Endodermal cell (in vitro differentiated cells): ENCODE data around the gene P2RY2. TPM values are rescaled to one million over a fixed set of nuclear protein-coding genes. Genes with fewer than 3 reads are reported as not detected.

ENCODE experiments used
- DNase-seq: peaks from one replicate; pipeline ENCODE4 v3.0.0-alpha.2; 2017
- H3K27ac ChIP-seq: 2 replicates; pipeline ENCODE4 v1.5.1; 2013; ENCODE audit warnings: mild to moderate bottlenecking, low read depth, low read length, moderate library complexity
- H3K27me3 ChIP-seq: 2 replicates; pipeline ENCODE4 v1.6.1; 2013; ENCODE audit warnings: mild to moderate bottlenecking, low read length, moderate library complexity; ENCODE audit not compliant: insufficient read depth, control insufficient read depth, poor library complexity, severe bottlenecking
- H3K36me3 ChIP-seq: 2 replicates; pipeline ENCODE4 v1.7.0; 2013; ENCODE audit warnings: mild to moderate bottlenecking, low read length, moderate library complexity; ENCODE audit not compliant: control insufficient read depth, insufficient read depth
- H3K4me1 ChIP-seq: one replicate; pipeline ENCODE4 v1.7.0; 2013; ENCODE audit warnings: low read length; ENCODE audit not compliant: control insufficient read depth, insufficient read depth
- H3K4me3 ChIP-seq: 2 replicates; pipeline ENCODE4 v1.5.1; 2013; ENCODE audit warnings: mild to moderate bottlenecking, low read length, moderate library complexity
- H3K9ac ChIP-seq: 2 replicates; pipeline ENCODE4 v1.6.1; 2013; ENCODE audit warnings: mild to moderate bottlenecking, low read length, moderate library complexity; ENCODE audit not compliant: poor library complexity, severe bottlenecking; ENCODE audit errors: extremely low read depth
- H3K9me3 ChIP-seq: 2 replicates; pipeline ENCODE4 v1.6.1; 2013; ENCODE audit warnings: mild to moderate bottlenecking, low read length, moderate library complexity; ENCODE audit not compliant: control insufficient read depth
- H3K27ac Mint-ChIP-seq: 2 replicates; pipeline ENCODE4 v1.8.0; 2020; ENCODE audit warnings: mixed read lengths
- H3K27me3 Mint-ChIP-seq: 2 replicates; pipeline ENCODE4 v1.8.0; 2021; ENCODE audit warnings: mild to moderate bottlenecking, mixed read lengths; ENCODE audit not compliant: insufficient read depth
- H3K36me3 Mint-ChIP-seq: 2 replicates; pipeline ENCODE4 v1.8.0; 2020; ENCODE audit warnings: low read depth, mixed read lengths
- H3K4me1 Mint-ChIP-seq: 2 replicates; pipeline ENCODE4 v1.8.0; 2020; ENCODE audit warnings: mixed read lengths
- H3K4me3 Mint-ChIP-seq: 2 replicates; pipeline ENCODE4 v1.8.0; 2020; ENCODE audit warnings: mild to moderate bottlenecking, moderate library complexity, mixed read lengths
- H3K9me3 Mint-ChIP-seq: 2 replicates; pipeline ENCODE4 v1.8.0; 2020; ENCODE audit warnings: mild to moderate bottlenecking, mixed read lengths
- CTCF ChIP-seq: fragments of 200-600 bp; sonication (generic); conservative IDR thresholded peaks from 2 replicates; pipeline ENCODE4 v1.5.0; 2021; ENCODE audit warnings: antibody characterized with exemption, mild to moderate bottlenecking
- WGBS, 2 experiments: methylation state at CpG; one replicate each; pipeline versions ENCODE4 v1.1.5 to v1.1.7; 2013; ENCODE audit warnings: missing lambda C conversion rate in 2 of 2, mixed read lengths in 1 of 2; ENCODE audit not compliant: insufficient coverage in 1 of 2, insufficient read length in 1 of 2; 5-methylcytosine and 5-hydroxymethylcytosine counted together
- total RNA-seq, 2 donors: library from RNA; stranded (reverse); fragmentation: NEBNext Ultra II Directional in 1 of 2; extraction: Animal tissue kit (Norgen Biotek cat#: 25700) in 1 of 2; gene quantifications; 2 replicates in 1 of 2; 3 replicates in 1 of 2; pipeline ENCODE4 v1.2.1, GENCODE V29; 2021

Gene P2RY2
- total RNA-seq, 2 donors from 2014 or later, result 0.60 to 0.62 TPM

GRCh38 chr11:73178681-73179080 lies 39.4 kb upstream of the P2RY2 start:
- Mint-ChIP-seq H3K27ac (no peak overlapping the region), H3K9me3 (no peaks in the 10 kb centered on the region), H3K4me1 (no peaks in the 10 kb centered on the region), H3K36me3 (no peaks in the 10 kb centered on the region), H3K27me3 (peaks cover 3% of the 10 kb centered on the region), H3K4me3 (no peak overlapping the region)
- no peak overlapping the region for H3K9ac ChIP-seq
- no peak overlapping the region for H3K4me3 ChIP-seq
- WGBS, 2 experiments, result 76 to 81% methylated on average over 2 to 4 of the region's 4 CpGs
- DNase-seq, result no peak
- H3K27ac ChIP-seq, result no peak overlapping the region
- no peak for TF ChIP-seq CTCF
- H3K9me3 ChIP-seq, result no peaks in the 10 kb centered on the region
- no peaks in the 10 kb centered on the region for H3K27me3 ChIP-seq
- no peaks in the 10 kb centered on the region for H3K4me1 ChIP-seq
- no peaks in the 10 kb centered on the region for H3K36me3 ChIP-seq

- no peaks in the 10 kb centered on the region for H3K36me3 Mint-ChIP-seq
- 50 to 66% methylated on average over 2 to 3 of the region's 3 CpGs for WGBS, 2 experiments
- TF ChIP-seq CTCF, result peak; percentile 63
- Histone ChIP-seq H3K36me3 (no peaks in the 10 kb centered on the region), H3K9ac (no peak overlapping the region), H3K4me3 (no peak overlapping the region), H3K4me1 (no peaks in the 10 kb centered on the region), H3K27ac (no peak overlapping the region), H3K9me3 (no peaks in the 10 kb centered on the region), H3K27me3 (no peaks in the 10 kb centered on the region)
- no peaks in the 10 kb centered on the region for H3K9me3 Mint-ChIP-seq
- H3K27ac Mint-ChIP-seq, result no peak overlapping the region
- H3K4me3 Mint-ChIP-seq, result no peak overlapping the region
- DNase-seq, result no peak
- peaks cover 3% of the 10 kb centered on the region for H3K27me3 Mint-ChIP-seq
- no peaks in the 10 kb centered on the region for H3K4me1 Mint-ChIP-seq
These were observed 35.2 kb upstream of the P2RY2 start for GRCh38 chr11:73182824-73183321.

- no peaks in the 10 kb centered on the region for H3K9me3 Mint-ChIP-seq
- TF ChIP-seq CTCF, result peak; percentile 89
- Histone ChIP-seq H3K27ac (no peak overlapping the region), H3K9ac (no peak overlapping the region), H3K9me3 (no peaks in the 10 kb centered on the region), H3K4me3 (no peak overlapping the region), H3K36me3 (no peaks in the 10 kb centered on the region), H3K4me1 (no peaks in the 10 kb centered on the region), H3K27me3 (no peaks in the 10 kb centered on the region)
- DNase-seq, result peak; percentile 91
- no peak overlapping the region for H3K4me3 Mint-ChIP-seq
- no peaks in the 10 kb centered on the region for H3K36me3 Mint-ChIP-seq
- no peak overlapping the region for H3K27ac Mint-ChIP-seq
- H3K4me1 Mint-ChIP-seq, result no peaks in the 10 kb centered on the region
- 51 to 63% methylated on average over 8 to 17 of the region's 18 CpGs for WGBS, 2 experiments
- H3K27me3 Mint-ChIP-seq, result no peaks in the 10 kb centered on the region
These were observed 33.0 kb upstream of the P2RY2 start for GRCh38 chr11:73184953-73185671.
